GM18858 (cell line): ENCODE data around the gene CPEB4.
A peak's percentile ranks its signal among the peaks of the same experiment; 100 is the strongest.

Experiments
- ATAC-seq: cut with Tn5 transposase; IDR thresholded peaks from one replicate; pipeline ENCODE4 v1.9.1; 2021; ENCODE audit not compliant: unreplicated experiment

CPEB4 gene

GRCh38 chr5:173911623-173912022 lies 23.5 kb downstream of the CPEB4 start:
- ATAC-seq = no peak

DNA sequence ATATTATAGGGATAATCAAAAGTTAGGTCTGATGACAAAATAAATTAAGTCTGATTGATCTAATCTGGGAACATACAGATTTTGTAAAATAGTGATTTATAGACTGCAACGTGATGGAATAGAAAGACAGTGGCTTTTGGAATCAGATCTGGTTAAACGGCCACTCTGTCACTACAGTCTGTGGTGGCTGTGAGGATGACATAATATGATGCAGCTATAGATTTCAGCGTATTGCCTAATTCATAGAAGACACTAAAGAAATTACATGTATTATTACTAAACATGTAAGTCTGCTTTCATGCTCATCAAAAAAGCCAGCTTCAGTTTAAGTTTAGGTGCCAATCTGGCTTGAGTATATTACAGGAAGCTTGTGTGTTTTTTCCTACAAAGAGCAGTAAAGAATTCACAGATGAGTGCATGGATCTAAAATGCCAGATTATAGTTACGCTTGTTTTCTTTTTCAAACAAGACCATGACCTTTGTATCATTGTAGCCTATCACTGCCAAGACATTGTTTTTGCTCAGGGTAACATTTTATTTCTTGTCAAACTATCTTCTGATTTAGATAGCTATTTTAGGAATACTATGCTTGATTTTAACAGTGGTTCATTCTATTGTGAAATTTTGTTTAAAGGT lies 25.7 kb downstream of the CPEB4 start:
- ATAC-seq = no peak

DNA sequence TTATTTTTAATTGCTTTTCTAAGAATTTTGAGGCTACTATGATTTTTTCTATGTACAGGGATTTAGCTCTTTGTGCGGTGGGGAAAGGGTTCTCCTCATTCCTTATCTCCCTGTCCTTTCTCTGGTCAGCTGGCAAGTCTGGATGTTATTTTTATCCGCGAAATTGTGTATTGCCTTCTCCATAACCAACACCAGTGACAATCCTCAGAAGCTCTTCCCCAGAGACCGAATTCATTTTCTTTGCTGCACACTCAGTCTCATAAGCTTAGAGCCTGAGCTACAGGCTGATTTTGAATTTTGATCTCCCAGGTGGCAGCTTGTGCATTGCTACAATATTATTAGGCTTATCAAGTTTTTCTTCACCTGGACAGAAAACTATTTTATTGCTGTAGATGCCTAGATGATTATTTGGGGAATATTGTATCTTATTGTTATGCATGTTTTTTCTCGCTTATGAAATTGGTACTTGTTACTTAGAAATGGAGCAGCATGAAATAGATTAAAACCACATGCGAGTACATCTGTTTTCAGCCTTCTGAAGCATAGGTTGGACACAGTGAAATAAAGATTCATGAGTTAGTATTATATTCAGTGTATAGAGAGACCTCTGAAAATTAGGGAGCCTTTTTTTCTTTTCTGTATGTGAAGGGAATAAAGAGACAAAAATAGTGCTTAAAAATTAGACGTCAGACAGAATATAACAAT lies 27.3 kb downstream of the CPEB4 start:
- ATAC-seq = no peak

DNA sequence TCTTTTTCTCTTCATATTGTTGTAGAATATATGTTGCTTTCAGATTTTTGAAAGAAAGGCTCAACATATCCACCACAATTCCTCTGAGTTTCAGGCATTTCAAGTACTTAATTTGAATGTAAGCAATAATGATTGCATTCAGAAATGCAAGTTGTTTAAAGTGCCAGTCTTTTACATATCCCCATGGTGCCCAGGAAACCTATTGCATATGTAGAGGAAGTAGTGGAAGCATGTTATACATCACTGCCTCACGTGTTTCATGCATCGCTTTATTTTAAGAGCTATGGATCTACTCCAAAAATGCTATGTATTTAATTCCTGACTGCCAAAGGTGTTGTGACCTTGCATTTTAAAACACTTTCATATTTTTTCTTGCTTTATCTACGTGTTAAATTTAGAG lies 28.1 kb downstream of the CPEB4 start:
- no peak for ATAC-seq

DNA sequence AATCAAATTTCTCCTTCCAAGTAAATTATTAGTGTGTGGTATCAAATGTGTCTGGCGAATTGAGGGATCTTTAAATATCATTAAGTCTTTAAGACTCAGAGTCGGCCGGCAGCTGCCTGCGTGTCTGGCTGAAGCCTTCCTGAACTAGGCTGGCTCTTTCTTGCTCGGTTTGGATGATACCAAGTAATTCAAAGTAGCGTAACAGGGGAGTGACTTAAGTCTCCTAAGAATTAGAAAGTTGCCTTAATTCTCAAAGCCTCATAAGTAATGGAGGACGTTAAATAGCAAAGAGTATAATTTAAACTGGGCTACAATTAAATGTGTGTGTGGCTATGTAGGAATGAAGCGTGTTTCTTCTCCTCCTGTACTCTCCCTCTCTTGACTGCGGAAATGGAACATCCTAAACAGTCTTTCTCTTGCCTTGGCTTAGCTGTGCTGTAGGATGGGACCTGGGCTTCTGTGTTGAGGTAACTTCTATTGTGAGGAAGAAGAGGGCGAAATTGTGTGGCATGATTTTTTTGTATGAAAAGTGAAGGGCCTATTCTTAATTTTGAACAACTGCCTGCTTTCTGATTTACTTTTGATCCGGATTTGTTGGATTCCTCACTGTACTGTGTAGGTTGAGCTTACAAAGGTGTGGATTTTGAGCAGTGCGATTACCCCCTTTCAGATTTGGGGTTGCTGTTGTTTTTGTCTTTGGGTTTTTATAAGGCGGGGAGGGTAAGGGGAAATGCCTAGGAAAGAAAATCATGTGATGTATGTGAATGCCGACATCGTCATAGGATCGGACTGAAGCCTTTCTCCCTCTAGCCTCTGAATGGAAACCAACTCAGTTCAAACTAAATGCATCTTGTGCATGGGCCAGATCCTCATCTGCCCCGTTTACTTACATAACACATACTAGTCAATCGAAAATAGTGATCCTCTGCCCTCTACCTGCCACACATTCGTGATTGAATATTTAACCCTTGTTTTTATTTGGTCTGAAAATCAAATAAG lies 29.9 kb downstream of the CPEB4 start:
- peak; percentile 80 for ATAC-seq

GRCh38 chr5:173919443-173919842 lies 31.3 kb downstream of the CPEB4 start:
- ATAC-seq = no peak

DNA sequence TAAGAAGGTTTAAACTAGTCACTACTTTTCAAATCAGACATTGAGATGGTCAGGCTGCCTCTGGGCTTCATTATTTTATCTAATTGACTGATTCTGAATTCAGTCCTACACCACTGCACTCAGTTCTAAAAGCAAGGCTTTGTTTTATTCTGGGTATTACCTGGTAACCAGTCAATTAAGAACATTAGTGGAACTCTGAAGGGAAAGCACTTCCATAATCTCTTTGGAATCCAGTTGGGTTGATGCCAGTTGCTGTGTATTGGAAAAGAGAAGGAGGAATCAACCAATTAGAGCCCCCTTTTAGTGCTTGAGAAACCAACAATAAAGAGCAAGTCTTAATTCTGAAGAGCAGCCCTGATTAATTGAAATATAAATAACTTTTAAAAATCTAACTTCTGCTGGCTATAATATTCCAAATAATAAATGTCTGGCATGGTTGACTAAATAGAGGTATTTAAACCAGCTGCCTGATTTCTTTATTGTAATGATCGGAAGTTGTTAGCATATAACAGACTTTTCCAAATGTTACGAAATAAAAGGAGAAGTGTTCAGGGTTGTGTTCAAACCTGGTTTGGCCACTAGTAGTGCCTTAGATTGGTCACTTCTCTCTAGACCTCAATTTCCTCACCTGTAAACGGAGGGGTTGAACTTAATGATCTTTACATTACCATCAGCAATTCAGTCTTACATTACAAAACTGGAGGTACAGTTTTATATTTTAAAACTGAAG lies 32.0 kb downstream of the CPEB4 start:
- no peak for ATAC-seq

- no peak for ATAC-seq
Measured at GRCh38 chr5:173920866-173921555, 32.9 kb downstream of the CPEB4 start.

DNA sequence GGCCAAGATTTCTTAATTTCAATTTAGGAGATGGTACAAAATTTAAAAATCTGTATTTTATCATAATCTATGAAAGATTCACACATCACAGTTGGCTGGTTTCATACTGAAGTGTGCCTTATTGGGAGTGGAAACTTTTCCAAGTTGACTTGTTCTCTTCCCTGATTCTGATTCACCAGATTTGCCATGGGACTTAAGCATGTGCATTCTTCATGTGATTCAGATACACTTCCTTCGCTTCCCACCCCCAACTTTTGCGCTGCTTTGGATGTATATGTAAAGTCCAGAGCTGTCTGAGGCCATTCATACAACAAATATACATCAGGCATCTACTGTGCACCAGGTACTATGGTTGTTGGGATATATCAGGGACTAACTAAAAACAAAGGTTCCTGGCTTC lies 34.4 kb downstream of the CPEB4 start:
- no peak for ATAC-seq

DNA sequence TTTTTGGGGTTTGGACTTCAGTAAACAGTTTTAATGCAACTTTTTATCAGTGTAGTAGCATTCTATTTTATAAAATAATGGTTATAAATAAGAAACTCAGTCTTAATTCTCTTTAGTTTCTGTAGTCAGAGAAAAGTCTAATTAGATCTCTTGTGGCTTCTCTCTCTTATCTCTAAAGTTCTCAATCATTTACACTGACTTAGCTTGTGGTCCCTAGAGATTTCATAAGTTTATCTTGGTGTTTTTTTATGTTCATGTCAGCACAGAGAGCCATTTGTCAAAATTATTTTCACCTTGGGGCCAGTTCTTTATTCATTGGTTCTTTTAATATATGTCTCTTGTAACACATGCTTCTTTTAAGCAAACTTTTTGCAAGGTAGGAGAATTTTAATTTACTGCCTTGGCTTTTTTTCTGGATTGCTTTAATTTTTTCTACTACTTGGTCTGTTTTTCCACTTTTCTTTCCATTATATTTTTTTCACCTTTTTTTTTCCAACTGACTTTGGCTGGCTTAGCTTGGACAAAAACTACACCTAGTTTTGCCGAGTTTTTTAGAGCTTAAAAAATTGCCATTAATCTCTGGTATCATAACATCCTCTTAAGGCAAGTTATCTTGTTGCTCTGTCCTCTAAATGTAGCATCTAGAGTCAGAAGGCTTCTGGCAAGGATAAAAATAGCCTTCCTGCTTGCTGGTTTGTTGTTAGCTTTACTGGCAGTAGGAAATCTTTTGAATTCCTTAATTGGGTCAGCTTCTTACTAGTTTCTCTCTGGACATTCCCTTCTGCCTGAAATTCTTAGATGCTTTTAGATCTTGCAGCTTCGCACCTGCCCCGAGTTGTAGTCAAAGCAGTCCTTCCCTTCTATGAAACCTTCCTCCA lies 35.3 kb downstream of the CPEB4 start:
- ATAC-seq = no peak

DNA sequence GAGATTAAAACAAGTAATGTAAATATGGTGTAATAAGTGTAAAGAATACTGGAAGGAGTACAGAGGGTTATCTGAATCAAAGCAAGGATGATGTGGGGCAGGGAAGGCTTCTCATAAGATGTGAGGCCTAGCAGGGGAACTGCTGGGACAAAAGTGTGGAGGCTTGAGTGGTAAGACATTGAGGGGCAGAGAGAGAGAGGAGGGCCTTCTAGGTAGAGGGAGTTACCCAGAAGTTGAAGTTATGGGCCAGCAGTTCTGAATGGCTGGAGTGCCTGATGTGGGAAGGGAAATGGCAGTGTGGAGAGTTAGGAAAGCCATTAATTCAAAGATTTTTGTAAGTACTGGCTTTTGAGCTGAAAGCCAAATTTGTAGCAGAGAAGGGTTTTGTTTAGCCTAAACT lies 36.8 kb downstream of the CPEB4 start:
- no peak for ATAC-seq

- no peak for ATAC-seq
Measured at GRCh38 chr5:173925449-173926071, 37.4 kb downstream of the CPEB4 start.

GRCh38 chr5:173926359-173926758 lies 38.2 kb downstream of the CPEB4 start:
- no peak for ATAC-seq

DNA sequence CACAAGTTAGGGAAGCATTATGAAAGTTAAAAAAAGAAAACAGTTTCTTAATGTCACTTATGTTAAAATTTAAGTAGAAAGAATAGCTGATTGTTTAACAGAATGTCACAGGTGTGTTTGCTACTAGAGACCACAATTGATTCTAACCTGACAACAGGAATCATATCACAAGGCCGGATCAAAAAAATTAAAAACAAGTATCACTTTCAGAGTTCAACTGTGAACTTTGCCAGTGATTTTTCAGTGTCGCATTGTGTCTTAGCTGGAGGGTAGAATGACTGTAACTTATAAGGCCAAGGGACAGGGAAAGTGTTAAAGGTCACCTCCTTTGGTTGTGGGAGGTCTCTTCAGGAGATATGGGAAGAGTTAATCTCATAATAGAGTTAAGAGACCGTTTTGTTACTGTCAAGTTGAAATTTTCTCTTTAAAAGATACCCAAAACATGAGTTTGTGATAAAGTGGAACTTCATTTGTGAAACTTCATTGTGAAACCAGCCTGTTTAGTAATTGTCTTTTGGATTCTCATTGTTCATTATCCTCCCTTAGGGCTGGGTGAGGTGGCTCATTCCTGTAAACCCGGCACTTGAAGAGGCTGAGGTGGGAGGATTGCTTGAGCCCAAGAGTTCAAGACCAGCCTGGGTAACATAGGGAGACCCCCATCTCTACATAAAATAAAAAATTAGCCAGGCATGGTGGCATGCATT lies 40.9 kb downstream of the CPEB4 start:
- ATAC-seq = no peak

DNA sequence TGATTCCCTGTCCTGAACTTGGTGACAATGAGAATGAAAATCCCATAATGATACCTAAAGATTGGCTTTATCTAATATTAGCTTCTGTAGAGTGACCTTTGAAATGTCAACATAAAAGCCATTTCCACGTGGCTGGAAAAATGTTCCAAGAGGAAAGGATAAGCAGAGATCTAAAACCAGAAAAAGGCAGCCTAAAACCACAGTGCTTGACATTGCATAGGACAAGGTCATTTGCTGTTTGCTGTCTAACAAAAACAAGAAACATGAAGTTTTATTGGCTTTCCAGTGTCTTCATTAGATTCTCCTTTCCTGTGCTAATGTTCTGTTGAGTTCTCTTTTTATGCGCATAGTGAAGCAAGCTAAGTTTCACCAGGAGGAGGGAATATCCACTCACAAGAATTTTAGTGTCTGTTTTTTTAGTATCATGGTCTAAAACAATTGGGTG lies 44.6 kb downstream of the CPEB4 start:
- ATAC-seq = no peak

GRCh38 chr5:173933901-173934300 lies 45.8 kb downstream of the CPEB4 start:
- ATAC-seq = no peak

DNA sequence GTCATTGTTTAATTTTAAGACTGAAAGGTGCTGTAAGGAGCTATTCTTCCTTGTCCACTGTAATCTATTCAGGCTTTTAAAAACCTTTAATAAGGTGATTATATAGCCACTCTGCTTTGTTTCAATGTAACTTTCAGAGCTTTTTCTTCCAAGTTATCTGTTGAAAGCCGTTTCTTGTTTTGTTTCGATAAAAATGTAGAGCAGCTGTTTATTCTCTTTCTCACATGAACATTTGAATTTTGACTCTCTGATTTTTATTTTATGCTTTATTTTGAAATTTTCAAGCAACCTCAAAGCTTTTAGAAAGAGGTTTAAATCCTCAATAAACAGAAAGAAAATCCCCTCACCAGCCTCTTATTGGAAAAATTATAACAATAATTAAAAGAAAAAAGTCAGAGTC lies 47.2 kb downstream of the CPEB4 start:
- no peak for ATAC-seq

GRCh38 chr5:173940269-173940668 lies 52.1 kb downstream of the CPEB4 start:
- no peak for ATAC-seq
